KOPT-K1 (cell line): ENCODE results near the gene KCNJ2.

Experiments used
- H3K27ac ChIP-seq: fragments of 200-600 bp; sonication (generic); 2 replicates; pipeline ENCODE4 v1.5.1; 2016; ENCODE audit warnings: antibody characterized with exemption, mild to moderate bottlenecking, low read depth, low read length; ENCODE audit not compliant: poor library complexity, severe bottlenecking
- H3K36me3 ChIP-seq: fragments of 200-600 bp; sonication (generic); 2 replicates; pipeline ENCODE4 v1.5.1; 2017; ENCODE audit warnings: antibody characterized with exemption, mild to moderate bottlenecking, low read length, moderate library complexity; ENCODE audit not compliant: insufficient read depth
- H3K9me3 ChIP-seq: fragments of 200-600 bp; sonication (generic); 2 replicates; pipeline ENCODE4 v1.5.1; 2017; ENCODE audit warnings: antibody characterized with exemption, low read length, mild to moderate bottlenecking; ENCODE audit not compliant: insufficient read depth, poor library complexity, severe bottlenecking

Gene KCNJ2

DNA sequence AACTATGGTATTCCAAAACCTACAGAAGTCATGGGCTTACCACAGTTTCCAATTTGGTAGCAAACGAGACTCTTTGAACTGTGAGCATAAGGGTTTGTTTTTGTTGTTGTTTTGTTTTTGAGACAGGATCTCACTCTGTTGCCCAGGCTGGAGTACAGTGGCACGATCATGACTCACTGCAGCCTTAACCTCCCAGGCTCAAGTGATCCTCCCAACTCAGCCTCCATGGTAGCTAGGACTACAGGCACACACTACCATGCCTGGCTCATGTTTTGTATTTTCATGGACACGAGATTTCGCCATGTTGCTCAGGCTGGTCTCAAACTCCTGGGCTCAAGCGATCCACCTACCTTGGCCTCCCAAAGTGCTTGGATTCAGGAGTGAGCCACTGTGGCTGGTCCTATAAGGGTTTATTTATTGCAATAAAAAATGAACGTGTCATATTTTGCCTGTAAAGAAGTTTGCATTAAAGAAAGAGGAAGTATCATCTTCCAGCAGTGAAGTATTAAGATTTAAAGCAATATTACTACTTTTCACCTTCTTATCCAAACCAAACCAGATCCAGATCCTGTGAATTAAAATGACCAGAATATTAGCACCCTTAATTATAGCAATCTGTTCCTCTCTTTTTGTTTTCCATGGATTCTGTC, 37.2 kb downstream of the KCNJ2 start:
- no peaks in the 10 kb centered on the region for H3K9me3 ChIP-seq
- no peak overlapping the region for H3K27ac ChIP-seq
- H3K36me3 ChIP-seq, result no peaks in the 10 kb centered on the region

DNA sequence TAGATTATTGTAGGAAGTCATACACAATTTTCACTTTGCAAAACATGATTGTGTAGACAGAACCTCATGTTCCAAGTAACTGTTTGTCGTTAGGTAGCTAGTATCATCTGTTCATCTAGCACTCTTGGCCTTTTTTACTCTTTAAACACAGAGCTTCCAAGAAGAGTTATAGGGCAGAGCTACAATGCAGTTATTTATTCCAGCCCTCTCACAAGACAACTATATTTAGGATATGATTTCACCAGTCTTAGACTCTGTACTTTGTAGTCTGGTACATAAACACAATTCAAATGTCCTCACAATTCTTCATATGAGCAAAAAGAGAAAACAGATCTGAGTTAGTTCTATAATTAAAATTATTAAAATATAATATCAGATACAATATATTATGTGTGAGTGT, 37.9 kb downstream of the KCNJ2 start:
- Histone ChIP-seq H3K27ac (no peak overlapping the region), H3K9me3 (no peaks in the 10 kb centered on the region)

DNA sequence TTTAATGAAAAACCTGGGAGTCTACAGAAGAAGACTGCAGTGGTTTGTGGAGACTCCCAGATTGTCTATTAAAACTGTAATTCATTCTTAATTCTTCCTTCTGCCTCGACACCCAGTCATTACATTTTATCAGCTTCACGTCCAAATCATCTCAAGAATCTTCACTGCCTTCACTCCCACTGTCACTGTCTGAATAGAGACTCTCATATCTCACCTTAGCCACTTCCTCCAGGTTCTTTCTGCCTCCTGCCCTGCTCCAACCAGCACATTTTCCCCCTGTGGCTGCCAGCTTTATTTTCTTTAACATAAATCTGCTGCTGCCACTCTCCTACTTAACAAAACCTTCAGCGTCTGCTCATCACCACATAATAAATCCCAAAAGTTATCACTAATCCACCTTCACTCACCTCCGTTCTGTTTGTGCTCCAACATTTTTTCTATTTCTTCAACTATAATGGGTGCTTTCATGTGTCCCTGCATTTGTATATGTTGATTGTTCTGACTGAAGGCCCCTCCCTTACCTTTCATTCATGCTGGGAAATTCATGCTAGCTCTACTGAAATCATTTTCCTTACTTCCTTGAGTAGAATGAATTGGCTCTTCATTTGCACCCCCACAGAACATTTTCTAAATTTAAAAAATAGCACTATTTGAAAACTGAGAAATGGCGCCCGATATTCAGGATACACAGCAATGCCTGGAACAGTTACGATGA, 38.9 kb downstream of the KCNJ2 start:
- H3K9me3 ChIP-seq, result no peaks in the 10 kb centered on the region
- H3K27ac ChIP-seq, result no peak overlapping the region

More for the DNA sequence above, 37.9 kb downstream of the KCNJ2 start:
- H3K36me3 ChIP-seq, result no peaks in the 10 kb centered on the region

DNA sequence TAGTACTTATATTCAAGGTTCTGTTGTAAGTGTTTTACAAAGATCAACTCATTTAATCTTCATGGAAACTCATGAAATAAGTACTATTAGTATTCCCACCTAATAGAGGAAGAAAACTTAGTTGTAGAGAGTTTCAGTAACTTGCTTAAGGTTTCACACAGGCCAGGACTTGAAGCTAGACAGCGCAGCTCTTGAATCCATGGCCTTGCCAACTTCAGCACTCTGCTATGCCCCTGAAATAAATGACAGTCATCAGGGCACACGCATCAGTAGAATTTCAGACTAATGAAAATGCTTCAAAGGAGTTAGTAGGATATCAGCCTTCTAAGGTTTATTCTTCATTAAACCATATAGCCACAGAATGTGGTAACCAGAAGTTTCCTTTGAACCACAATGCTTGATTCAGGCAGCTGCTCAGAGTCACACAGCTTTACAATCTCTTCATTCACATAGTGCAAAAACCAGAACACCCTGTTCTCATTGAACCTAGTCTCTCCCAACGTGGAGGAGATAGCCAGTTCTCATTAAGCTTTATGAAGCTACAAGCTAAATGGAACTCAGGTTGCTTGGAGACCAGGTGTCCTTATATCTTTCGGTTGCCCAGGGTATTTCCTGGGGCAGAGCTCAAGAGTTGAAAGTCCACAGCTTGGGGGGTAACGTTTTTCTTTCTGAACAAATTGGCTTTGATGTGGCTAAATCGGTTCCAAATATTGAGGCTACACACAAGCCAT, 39.7 kb downstream of the KCNJ2 start:
- H3K27ac ChIP-seq, result no peak overlapping the region
- H3K36me3 ChIP-seq, result no peaks in the 10 kb centered on the region

More for the DNA sequence above, 38.9 kb downstream of the KCNJ2 start:
- no peaks in the 10 kb centered on the region for H3K36me3 ChIP-seq

DNA sequence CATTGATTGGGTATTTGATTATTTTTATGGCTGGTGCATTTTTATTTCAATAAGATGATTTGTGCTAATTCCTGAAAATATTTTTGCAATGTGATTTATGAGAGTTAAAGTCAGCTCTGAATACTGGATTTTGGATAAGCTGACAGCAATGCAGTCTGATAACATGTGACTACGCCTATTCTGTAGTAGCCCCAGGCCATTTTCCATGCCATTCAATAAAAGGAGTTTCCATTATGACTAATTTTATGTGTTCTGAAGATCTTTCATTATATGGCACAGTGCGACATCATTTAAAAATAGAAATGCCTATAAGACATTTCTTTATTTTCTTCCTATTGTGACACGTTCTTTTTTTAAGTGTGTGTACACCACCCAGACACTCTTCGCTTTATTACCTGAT, 46.3 kb downstream of the KCNJ2 start:
- Histone ChIP-seq H3K9me3 (no peaks in the 10 kb centered on the region), H3K27ac (no peak overlapping the region), H3K36me3 (no peaks in the 10 kb centered on the region)

More for the DNA sequence above, 39.7 kb downstream of the KCNJ2 start:
- no peaks in the 10 kb centered on the region for H3K9me3 ChIP-seq

DNA sequence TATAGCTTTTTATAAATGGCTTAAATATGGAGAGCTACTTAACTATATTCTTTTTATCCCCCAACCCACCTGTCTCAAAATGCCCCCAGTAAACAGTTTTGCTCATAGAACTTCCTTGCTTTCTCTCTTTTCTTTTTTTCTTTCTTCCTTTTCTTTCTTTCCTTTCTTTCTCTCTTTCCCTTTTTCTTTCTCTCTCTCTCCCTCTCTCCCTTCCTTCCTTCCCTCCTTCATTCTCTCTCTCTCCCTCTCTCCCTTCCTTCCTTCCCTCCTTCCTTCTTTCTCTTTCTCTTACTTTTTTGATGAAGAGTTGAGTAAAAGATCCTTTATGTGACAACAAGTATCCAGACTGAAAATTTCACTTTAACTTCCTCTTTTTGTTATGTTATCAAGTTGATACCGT, 48.2 kb downstream of the KCNJ2 start:
- no peaks in the 10 kb centered on the region for H3K36me3 ChIP-seq
- no peaks in the 10 kb centered on the region for H3K9me3 ChIP-seq
- no peak overlapping the region for H3K27ac ChIP-seq

DNA sequence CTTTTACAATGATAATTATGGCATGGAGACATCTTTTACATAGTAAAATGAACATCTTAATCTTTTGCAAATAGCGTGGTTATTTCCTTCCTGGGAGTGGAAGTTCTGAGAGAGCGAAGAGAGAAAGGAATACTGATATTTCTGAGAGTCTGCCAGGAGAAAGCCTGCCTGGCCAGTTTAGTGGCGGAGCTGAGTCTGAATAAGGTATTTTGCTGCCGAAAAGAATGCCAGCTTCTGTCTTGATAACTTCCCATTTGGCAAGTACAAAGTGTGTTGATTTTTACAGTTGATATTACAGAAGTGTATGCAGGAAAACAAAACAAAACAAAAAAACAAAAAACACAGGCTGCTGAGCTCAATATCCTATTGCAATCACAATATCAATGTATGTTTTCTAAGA, 55.9 kb downstream of the KCNJ2 start:
- H3K9me3 ChIP-seq, result no peaks in the 10 kb centered on the region
- H3K27ac ChIP-seq, result no peak overlapping the region
- H3K36me3 ChIP-seq, result no peaks in the 10 kb centered on the region
